ENCODE data around the gene PLXDC2.

DNA sequence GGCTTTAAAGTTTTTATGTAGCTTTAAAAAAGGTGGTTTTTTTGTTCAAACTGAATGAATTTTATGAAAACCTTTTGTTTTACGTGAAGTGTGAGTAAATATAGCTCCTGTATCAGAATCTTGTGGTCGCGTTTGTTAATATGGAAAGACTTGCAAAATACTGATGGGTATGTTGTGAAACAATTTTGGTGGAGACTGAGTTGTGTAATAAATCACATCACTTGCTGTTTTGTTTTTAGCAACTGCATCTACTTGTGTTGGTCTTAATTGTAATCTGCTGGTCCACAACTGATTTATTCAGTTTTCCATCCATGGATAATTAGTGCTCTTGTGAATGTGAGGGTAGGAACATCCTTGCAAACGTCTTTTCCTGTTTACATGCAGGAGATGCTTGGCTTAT lies 10.5 kb downstream of the PLXDC2 start:
- TF ChIP-seq, protein P1, sequence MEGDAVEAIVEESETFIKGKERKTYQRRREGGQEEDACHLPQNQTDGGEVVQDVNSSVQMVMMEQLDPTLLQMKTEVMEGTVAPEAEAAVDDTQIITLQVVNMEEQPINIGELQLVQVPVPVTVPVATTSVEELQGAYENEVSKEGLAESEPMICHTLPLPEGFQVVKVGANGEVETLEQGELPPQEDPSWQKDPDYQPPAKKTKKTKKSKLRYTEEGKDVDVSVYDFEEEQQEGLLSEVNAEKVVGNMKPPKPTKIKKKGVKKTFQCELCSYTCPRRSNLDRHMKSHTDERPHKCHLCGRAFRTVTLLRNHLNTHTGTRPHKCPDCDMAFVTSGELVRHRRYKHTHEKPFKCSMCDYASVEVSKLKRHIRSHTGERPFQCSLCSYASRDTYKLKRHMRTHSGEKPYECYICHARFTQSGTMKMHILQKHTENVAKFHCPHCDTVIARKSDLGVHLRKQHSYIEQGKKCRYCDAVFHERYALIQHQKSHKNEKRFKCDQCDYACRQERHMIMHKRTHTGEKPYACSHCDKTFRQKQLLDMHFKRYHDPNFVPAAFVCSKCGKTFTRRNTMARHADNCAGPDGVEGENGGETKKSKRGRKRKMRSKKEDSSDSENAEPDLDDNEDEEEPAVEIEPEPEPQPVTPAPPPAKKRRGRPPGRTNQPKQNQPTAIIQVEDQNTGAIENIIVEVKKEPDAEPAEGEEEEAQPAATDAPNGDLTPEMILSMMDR (IDR thresholded peaks at IDR 0.05), result no peak
- no peak for TF ChIP-seq PHF8 (IDR thresholded peaks at IDR 0.05; ENCODE audit: borderline replicate concordance, low read depth)
- TF ChIP-seq SMC3 (IDR thresholded peaks at IDR 0.05), result no peak
- no peak for TF ChIP-seq CBX8 (IDR thresholded peaks at IDR 0.05)
- TF ChIP-seq, protein P2, sequence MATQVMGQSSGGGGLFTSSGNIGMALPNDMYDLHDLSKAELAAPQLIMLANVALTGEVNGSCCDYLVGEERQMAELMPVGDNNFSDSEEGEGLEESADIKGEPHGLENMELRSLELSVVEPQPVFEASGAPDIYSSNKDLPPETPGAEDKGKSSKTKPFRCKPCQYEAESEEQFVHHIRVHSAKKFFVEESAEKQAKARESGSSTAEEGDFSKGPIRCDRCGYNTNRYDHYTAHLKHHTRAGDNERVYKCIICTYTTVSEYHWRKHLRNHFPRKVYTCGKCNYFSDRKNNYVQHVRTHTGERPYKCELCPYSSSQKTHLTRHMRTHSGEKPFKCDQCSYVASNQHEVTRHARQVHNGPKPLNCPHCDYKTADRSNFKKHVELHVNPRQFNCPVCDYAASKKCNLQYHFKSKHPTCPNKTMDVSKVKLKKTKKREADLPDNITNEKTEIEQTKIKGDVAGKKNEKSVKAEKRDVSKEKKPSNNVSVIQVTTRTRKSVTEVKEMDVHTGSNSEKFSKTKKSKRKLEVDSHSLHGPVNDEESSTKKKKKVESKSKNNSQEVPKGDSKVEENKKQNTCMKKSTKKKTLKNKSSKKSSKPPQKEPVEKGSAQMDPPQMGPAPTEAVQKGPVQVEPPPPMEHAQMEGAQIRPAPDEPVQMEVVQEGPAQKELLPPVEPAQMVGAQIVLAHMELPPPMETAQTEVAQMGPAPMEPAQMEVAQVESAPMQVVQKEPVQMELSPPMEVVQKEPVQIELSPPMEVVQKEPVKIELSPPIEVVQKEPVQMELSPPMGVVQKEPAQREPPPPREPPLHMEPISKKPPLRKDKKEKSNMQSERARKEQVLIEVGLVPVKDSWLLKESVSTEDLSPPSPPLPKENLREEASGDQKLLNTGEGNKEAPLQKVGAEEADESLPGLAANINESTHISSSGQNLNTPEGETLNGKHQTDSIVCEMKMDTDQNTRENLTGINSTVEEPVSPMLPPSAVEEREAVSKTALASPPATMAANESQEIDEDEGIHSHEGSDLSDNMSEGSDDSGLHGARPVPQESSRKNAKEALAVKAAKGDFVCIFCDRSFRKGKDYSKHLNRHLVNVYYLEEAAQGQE (IDR thresholded peaks at IDR 0.05), result no peak
- TF ChIP-seq KDM1A (IDR thresholded peaks at IDR 0.05; ENCODE audit: low read depth), result no peak
- TF ChIP-seq MYC (IDR thresholded peaks at IDR 0.05; ENCODE audit: borderline replicate concordance, low read length), result no peak
- TF ChIP-seq POLR2A (IDR thresholded peaks at IDR 0.05; ENCODE audit: low read length), result no peak
- TF ChIP-seq KDM5A (IDR thresholded peaks at IDR 0.05), result no peak
- TF ChIP-seq ZFP36 (IDR thresholded peaks at IDR 0.05; ENCODE audit: borderline replicate concordance, partially characterized antibody), result no peak
- TF ChIP-seq CHD2 (IDR thresholded peaks at IDR 0.05; ENCODE audit: low read length, partially characterized antibody), result no peak
- no peak for TF ChIP-seq NR3C1 (IDR thresholded peaks at IDR 0.05)

Measured in A549 (cell line).